Cardiac muscle cell (in vitro differentiated cells and primary cell): ENCODE measurements around the gene EEF1G. TPM values are rescaled to one million over a fixed set of nuclear protein-coding genes. Genes with fewer than 3 reads are reported as not detected.

Experiments used
- DNase-seq, 2 donors: peaks; one replicate each; pipeline versions ENCODE4 v3.0.0 to v3.0.0-alpha.2; 2010 to 2017; ENCODE audit warnings: low read depth in 1 of 2, low spot score in 1 of 2
- H3K27ac ChIP-seq: fragments of 200-600 bp; sonication (generic); 2 replicates; pipeline ENCODE4 v1.5.1; 2016
- H3K27me3 ChIP-seq: fragments of 200-600 bp; sonication (generic); 2 replicates; pipeline ENCODE4 v1.6.0; 2016; ENCODE audit warnings: control low read depth
- H3K36me3 ChIP-seq: fragments of 200-600 bp; sonication (generic); 2 replicates; pipeline ENCODE4 v1.5.1; 2016; ENCODE audit warnings: control low read depth
- H3K4me1 ChIP-seq: fragments of 200-600 bp; sonication (generic); 2 replicates; pipeline ENCODE4 v1.8.1; 2017; ENCODE audit warnings: low read depth, mild to moderate bottlenecking, mixed run types
- H3K4me3 ChIP-seq: fragments of 200-600 bp; sonication (generic); 2 replicates; pipeline ENCODE4 v1.5.1; 2016; ENCODE audit warnings: mild to moderate bottlenecking
- H3K9me3 ChIP-seq: fragments of 200-600 bp; sonication (generic); 2 replicates; pipeline ENCODE4 v1.5.1; 2017; ENCODE audit warnings: low read depth, mild to moderate bottlenecking, control low read depth
- CTCF ChIP-seq: IDR thresholded peaks from 2 replicates; pipeline ENCODE4 v1.5.1; 2012; ENCODE audit warnings: low read depth, mild to moderate bottlenecking, low read length
- polyA plus RNA-seq: library from polyadenylated mRNA; unstranded; fragments of >200 nt; fragmentation: Nextera tagmentation; extraction: Ambion mirVana; gene quantifications from 2 replicates; pipeline ENCODE4 v1.2.1, GENCODE V29; 2016
- total RNA-seq: library from RNA; depleted of rRNA; stranded (reverse); fragments of >200 nt; gene quantifications from 2 replicates; pipeline ENCODE4 v1.2.3, GENCODE V29; 2016

The EEF1G gene
- total and polyA plus RNA-seq, 2 experiments from 2014 or later, result 769 to 2,091 TPM

GRCh38 chr11:62543680-62544444 lies 29.8 kb downstream of the EEF1G start:
- peaks cover 35% of the 10 kb centered on the region for H3K4me1 ChIP-seq

GRCh38 chr11:62542750-62543567 lies 30.7 kb downstream of the EEF1G start:
- H3K4me1 ChIP-seq, result peaks cover 34% of the 10 kb centered on the region

More at GRCh38 chr11:62543680-62544444, 29.8 kb downstream of the EEF1G start:
- Histone ChIP-seq H3K4me3 (no peak overlapping the region), H3K27ac (no peak overlapping the region), H3K9me3 (no peaks in the 10 kb centered on the region), H3K36me3 (no peaks in the 10 kb centered on the region), H3K27me3 (peaks cover 14% of the 10 kb centered on the region)
- DNase-seq, result no peak
- TF ChIP-seq CTCF, result no peak

GRCh38 chr11:62542111-62542745 lies 31.5 kb downstream of the EEF1G start:
- Histone ChIP-seq H3K9me3 (no peaks in the 10 kb centered on the region), H3K4me3 (no peak overlapping the region), H3K27ac (no peak overlapping the region), H3K27me3 (peaks cover 14% of the 10 kb centered on the region), H3K4me1 (peaks cover 26% of the 10 kb centered on the region), H3K36me3 (no peaks in the 10 kb centered on the region)
- no peak for DNase-seq
- no peak for TF ChIP-seq CTCF

More at GRCh38 chr11:62542750-62543567, 30.7 kb downstream of the EEF1G start:
- H3K36me3 ChIP-seq, result no peaks in the 10 kb centered on the region
- TF ChIP-seq CTCF, result peak; percentile 98
- H3K27me3 ChIP-seq, result peaks cover 14% of the 10 kb centered on the region
- DNase-seq, result peak; percentile 81 to 82
- H3K9me3 ChIP-seq, result no peaks in the 10 kb centered on the region
- no peak overlapping the region for H3K27ac ChIP-seq
- H3K4me3 ChIP-seq, result no peak overlapping the region

- no peak for DNase-seq
- H3K4me3 ChIP-seq, result no peak overlapping the region
- no peaks in the 10 kb centered on the region for H3K9me3 ChIP-seq
- peaks cover 14% of the 10 kb centered on the region for H3K27me3 ChIP-seq
- TF ChIP-seq CTCF, result no peak
- H3K4me1 ChIP-seq, result peaks cover 24% of the 10 kb centered on the region
- H3K36me3 ChIP-seq, result no peaks in the 10 kb centered on the region
- H3K27ac ChIP-seq, result no peak overlapping the region
These were observed 32.6 kb downstream of the EEF1G start for GRCh38 chr11:62540804-62541701.
